Stimulated activated CD8-positive, alpha-beta memory T cell treated with anti-CD3 and anti-CD28 coated beads, Interleukin-7, amount 100 ng/mL, for 24 hours (primary cell): ENCODE data around the gene FOXA1.
"Not testable (repeated sequence)": the region's sequence is repeated elsewhere in the genome, so short reads cannot be mapped to it uniquely, and the experiment has no call there.

Experiments used
- DNase-seq: peaks from one replicate; pipeline ENCODE4 v3.0.0-alpha.2; 2020; ENCODE audit warnings: low read depth

The FOXA1 gene

DNA sequence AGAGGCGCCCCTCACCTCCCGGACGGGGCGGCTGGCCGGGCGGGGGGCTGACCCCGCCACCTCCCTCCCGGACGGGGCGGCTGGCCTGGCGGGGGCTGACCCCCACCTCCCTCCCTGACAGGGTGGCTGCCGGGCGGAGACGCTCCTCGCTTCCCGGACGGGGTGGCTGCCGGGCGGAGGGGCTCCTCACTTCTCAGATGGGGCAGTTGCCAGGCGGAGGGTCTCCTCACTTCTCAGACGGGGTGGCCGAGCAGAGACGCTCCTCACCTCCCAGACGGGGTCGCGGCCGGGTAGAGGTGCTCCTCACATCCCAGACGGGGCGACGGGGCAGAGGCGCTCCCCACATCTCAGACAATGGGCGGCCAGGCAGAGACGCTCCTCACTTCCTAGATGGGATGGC is 39.5 kb downstream of the FOXA1 start:
- not testable (repeated sequence) for DNase-seq

GRCh38 chr14:37553935-37554550 is 41.0 kb downstream of the FOXA1 start:
- no peak for DNase-seq

DNA sequence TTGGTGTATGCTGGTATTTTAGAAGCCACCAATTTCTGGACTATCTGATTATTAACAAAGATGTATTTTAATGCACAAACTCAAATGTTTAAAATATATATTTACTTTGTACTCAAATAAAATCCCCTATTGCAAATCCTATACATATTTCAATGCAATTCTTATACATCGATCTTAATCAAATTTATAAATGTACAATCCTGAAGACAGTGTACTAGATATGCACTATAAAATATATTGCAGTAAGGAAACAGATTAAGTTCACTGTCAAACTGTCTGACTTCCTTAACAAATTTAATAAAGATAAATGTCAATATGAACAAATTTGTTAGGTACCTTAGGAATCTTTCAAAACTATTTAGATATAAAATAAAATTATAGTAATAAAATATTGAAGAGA is 43.9 kb downstream of the FOXA1 start:
- no peak for DNase-seq

DNA sequence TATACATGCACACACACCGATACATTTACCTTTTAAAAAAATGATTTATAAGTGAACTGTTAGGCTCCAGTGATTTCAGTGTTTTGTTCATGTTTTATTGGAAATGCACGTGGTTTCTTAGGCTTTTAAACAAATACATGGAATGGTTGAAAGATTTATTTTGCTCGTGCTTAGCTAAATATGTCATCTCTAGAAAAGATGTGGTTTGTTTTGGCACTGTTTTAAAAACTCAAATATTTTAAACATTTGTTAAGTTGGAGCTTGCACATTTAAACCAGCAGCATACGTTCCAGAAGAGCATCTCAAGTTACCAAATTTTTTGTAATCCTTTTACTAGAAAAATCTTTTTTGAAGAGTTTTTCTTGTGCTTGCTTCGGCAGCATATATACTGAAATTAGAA is 44.5 kb downstream of the FOXA1 start:
- DNase-seq: no peak

GRCh38 chr14:37546621-37547447 is 48.2 kb downstream of the FOXA1 start:
- no peak for DNase-seq

DNA sequence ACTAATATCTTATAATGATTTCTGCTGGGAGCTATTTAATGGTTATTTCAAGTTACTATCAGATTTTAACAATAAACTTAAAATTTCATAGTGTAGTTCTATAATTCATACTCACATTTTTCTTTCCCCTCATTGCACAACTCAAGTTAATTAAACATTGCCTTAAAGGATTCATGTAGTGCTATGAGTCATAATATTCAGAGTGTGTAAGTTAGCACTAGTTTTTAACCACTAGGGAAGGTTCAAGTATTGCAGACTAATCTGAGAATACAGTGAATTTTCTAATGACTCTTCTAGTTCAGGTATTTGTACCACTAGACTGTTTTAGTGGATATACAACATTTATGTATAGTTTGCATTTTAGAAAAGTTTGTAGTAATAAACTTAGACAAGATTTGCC is 49.9 kb downstream of the FOXA1 start:
- DNase-seq: no peak

DNA sequence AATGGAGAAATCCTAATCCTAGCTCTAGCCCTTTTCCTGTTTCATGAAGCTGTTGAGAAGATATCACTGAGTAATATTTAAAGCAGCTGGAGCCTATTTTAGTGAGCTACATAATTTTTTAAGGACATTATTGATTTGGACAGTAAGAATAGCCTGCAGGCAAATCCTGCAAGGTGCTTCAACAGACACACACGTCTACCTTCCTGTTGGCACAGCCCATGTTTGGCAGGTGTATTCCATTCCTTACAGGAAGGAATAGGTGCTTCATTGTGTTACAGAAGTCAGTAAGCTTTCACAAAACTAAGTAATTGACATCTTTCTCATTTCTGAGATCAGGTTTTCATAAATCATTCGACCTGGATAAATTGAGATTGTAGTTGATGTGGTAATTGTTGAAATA is 50.6 kb downstream of the FOXA1 start:
- no peak for DNase-seq

DNA sequence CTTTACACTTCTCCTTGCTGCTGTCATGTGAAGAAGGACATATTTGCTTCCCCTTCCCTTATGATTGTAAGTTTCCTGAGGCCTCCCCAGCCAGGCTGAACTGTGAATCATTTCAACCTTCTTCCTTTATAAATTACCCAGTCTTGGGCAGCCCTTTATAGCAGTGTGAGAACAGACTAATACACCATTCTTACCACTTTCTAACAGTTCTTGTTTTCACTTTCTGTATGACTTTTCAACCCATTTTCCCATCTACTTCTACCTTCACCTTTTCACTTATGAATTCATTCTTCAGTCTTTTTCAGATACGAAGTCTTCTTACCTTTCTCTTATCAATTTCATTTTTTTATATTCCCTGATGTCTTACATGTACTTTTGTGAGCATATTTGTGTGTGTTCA is 55.1 kb downstream of the FOXA1 start:
- DNase-seq: no peak
